K562 (cell line): Measurements from ENCODE around the gene ZNF564. TPM values are rescaled to one million over a fixed set of nuclear protein-coding genes. Genes with fewer than 3 reads are reported as not detected.

Experiments used
- CREM ChIP-seq: IDR thresholded peaks from 2 replicates; pipeline ENCODE4 v1.6.1; 2014; ENCODE audit warnings: antibody characterized with exemption, low read depth
- E2F6 ChIP-seq, 2 experiments: IDR thresholded peaks; 2 replicates each; pipeline ENCODE4 v1.6.1; 2011; ENCODE audit warnings: borderline replicate concordance in 1 of 2, control low read depth in 1 of 2, low read depth in 1 of 2, low read length in 1 of 2, mild to moderate bottlenecking in 1 of 2, mixed read lengths in 1 of 2, moderate library complexity in 1 of 2; ENCODE audit not compliant: insufficient read depth in 1 of 2, insufficient read length in 1 of 2, poor library complexity in 1 of 2, severe bottlenecking in 1 of 2; ENCODE audit errors: extremely low read depth in 1 of 2
- EP400 ChIP-seq: fragments of 450-650 bp; IDR thresholded peaks from 2 replicates; pipeline ENCODE4 v1.6.1; 2017; ENCODE audit warnings: antibody characterized with exemption, mild to moderate bottlenecking, moderate library complexity
- EWSR1 ChIP-seq: fragments of 450-650 bp; IDR thresholded peaks from 2 replicates; pipeline ENCODE4 v1.6.1; 2018; ENCODE audit warnings: borderline replicate concordance, mild to moderate bottlenecking, low read depth, moderate library complexity; ENCODE audit not compliant: partially characterized antibody
- HDAC1 ChIP-seq, 2 experiments: fragments of 450-650 bp; IDR thresholded peaks; 2 replicates each; pipeline ENCODE4 v1.6.1; 2016 to 2017; ENCODE audit warnings: inconsistent platforms in 1 of 2, mild to moderate bottlenecking in 1 of 2, moderate library complexity in 1 of 2
- HNRNPLL ChIP-seq: fragments of 200-400 bp; formaldehyde crosslinking; IDR thresholded peaks from 2 replicates; pipeline ENCODE4 v1.6.1; 2017; ENCODE audit warnings: low read length, low read depth, mild to moderate bottlenecking; ENCODE audit not compliant: poor library complexity, severe bottlenecking
- KDM5B ChIP-seq: fragments of 200-600 bp; sonication (generic); IDR thresholded peaks from 2 replicates; pipeline ENCODE4 v1.6.1; 2012; ENCODE audit warnings: low read depth, mild to moderate bottlenecking, moderate library complexity, low read length, control low read depth, inconsistent platforms; ENCODE audit not compliant: insufficient replicate concordance
- MAZ ChIP-seq, 2 experiments: fragments of 450-650 bp in 1 of 2; sonication (generic) in 1 of 2; formaldehyde crosslinking; IDR thresholded peaks in 1 of 2; conservative IDR thresholded peaks in 1 of 2; 2 replicates each; pipeline versions ENCODE4 v1.4.0 to v1.5.0; 2020; ENCODE audit warnings: mild to moderate bottlenecking in 1 of 2, missing genetic modification reagents in 1 of 2
- MGA ChIP-seq: fragments of 450-650 bp; IDR thresholded peaks from 2 replicates; pipeline ENCODE4 v1.6.1; 2016; ENCODE audit warnings: mild to moderate bottlenecking, moderate library complexity
- PHF8 ChIP-seq: fragments of 200-600 bp; sonication (generic); IDR thresholded peaks from 2 replicates; pipeline ENCODE4 v1.6.1; 2012; ENCODE audit warnings: mixed run types, mild to moderate bottlenecking, inconsistent platforms, low read length, moderate library complexity, borderline replicate concordance
- PHTF2 ChIP-seq: fragments of 250-450 bp; sonication (Bioruptor Pico); IDR thresholded peaks from 2 replicates; pipeline ENCODE4 v1.5.0; 2021; ENCODE audit warnings: mild to moderate bottlenecking
- SOX6 ChIP-seq: fragments of 450-650 bp; IDR thresholded peaks from 2 replicates; pipeline ENCODE4 v1.6.1; 2014; ENCODE audit warnings: mild to moderate bottlenecking
- TBP ChIP-seq: optimal IDR thresholded peaks from 2 replicates; pipeline ENCODE3; 2011; ENCODE audit warnings: low read depth, low read length, improper control_type of control experiment
- TRIM24 ChIP-seq, 2 experiments: fragments of 450-650 bp; IDR thresholded peaks; 2 replicates each; pipeline ENCODE4 v1.6.1; 2016
- polyA plus RNA-seq, 8 experiments: library from polyadenylated mRNA; depleted of rRNA in 4 of 8; stranded (reverse) in 5 of 8; unstranded in 3 of 8; fragments of >200 nt; fragmentation: Nextera tagmentation in 2 of 8; fragmentation: Illumina TruSeq in 1 of 8; extraction: Ambion mirVana in 2 of 8; extraction: Trizol in 1 of 8; gene quantifications; 2 replicates each; pipeline versions ENCODE4 v1.2.1 to v1.2.3, GENCODE V29; 2011 to 2014; ENCODE audit warnings: inconsistent platforms in 1 of 8, missing spikeins in 1 of 8
- total RNA-seq, 7 experiments: library from RNA; depleted of rRNA in 6 of 7; stranded (reverse); fragments of >200 nt in 6 of 7; fragmentation: Illumina TruSeq in 2 of 7; extraction: Trizol in 2 of 7; gene quantifications; 2 replicates each; pipeline versions ENCODE4 v1.2.1 to v1.2.3, GENCODE V29; 2011 to 2021; ENCODE audit warnings: low replicate concordance in 1 of 7

ZNF564 gene
- total and polyA plus RNA-seq, 9 of the 15 experiments (the other 6 are each of a cell fraction or from before 2014, with no cell fraction given) = 1.4 to 8.1 (median 5.6) TPM

- TF ChIP-seq HNRNPLL = peak; percentile 42
- TF ChIP-seq EWSR1 = no peak
- peak; percentile 45 to 73 for TF ChIP-seq E2F6 (IDR thresholded peaks at IDR 0.05; ENCODE audit: borderline replicate concordance in 1 of 2, extremely low read depth in 1 of 2, insufficient read depth in 1 of 2, insufficient read length in 1 of 2, low read depth in 1 of 2, low read length in 1 of 2, poor library complexity in 1 of 2, severe bottlenecking in 1 of 2)
- peak; percentile 50 for TF ChIP-seq KDM5B
- peak; percentile 55; the same call in 1 of the 2 replicates for TF ChIP-seq EP400
- 0 out of 4 replicates have a peak, but pooled peaks of 1 of the 2 experiments have one; percentile 33 for TF ChIP-seq MAZ (CRISPR knock-in tag; conservative IDR thresholded peaks at IDR 0.05 in 1 of 2, IDR thresholded peaks at IDR 0.05 in 1 of 2)
- peak; percentile 68 for TF ChIP-seq PHF8
- TF ChIP-seq TRIM24 (IDR thresholded peaks at IDR 0.05) = peak in 1 of 2 experiments; percentile 48; a peak in 1 of 4 replicates
- peak; percentile 80 for TF ChIP-seq TBP
- peak; percentile 58; the same call in 1 of the 2 replicates for TF ChIP-seq CREM
- TF ChIP-seq HDAC1 (IDR thresholded peaks at IDR 0.05) = no peak
- TF ChIP-seq SOX6 = 0 out of 2 replicates have a peak, but pooled peaks have one; percentile 18
- TF ChIP-seq MGA = peak; percentile 66
- no peak for TF ChIP-seq PHTF2 (CRISPR knock-in tag)
Observed at GRCh38 chr19:12495002-12495802, 56.1 kb downstream of the ZNF564 start (continued).
